K562 (cell line): ENCODE results near the gene PLXNB3. TPM values are rescaled to one million over a fixed set of nuclear protein-coding genes. Genes with fewer than 3 reads are reported as not detected.
A peak's percentile ranks its signal among the peaks of the same experiment; 100 is the strongest.

Experiments
- CBFA2T3 ChIP-seq: fragments of 450-650 bp; IDR thresholded peaks from 2 replicates; pipeline ENCODE4 v1.6.1; 2017
- CCAR2 ChIP-seq: fragments of 200-400 bp; formaldehyde crosslinking; IDR thresholded peaks from 2 replicates; pipeline ENCODE4 v1.6.1; 2017; ENCODE audit warnings: mild to moderate bottlenecking, low read depth, low read length
- CEBPB ChIP-seq: fragments of 450-650 bp; IDR thresholded peaks from 2 replicates; pipeline ENCODE4 v1.6.1; 2016; ENCODE audit warnings: missing genetic modification characterization, missing compliant biosample characterization
- DMBX1 ChIP-seq: fragments of 250-450 bp; sonication (Bioruptor Pico); IDR thresholded peaks from 2 replicates; pipeline ENCODE4 v1.8.0; 2022; ENCODE audit warnings: inconsistent platforms, mild to moderate bottlenecking, moderate library complexity, borderline replicate concordance
- GTF2F1 ChIP-seq: IDR thresholded peaks from 2 replicates; pipeline ENCODE4 v1.6.1; 2011; ENCODE audit warnings: low read depth, low read length, improper control_type of control experiment
- KDM1A ChIP-seq, 2 experiments: fragments of 450-650 bp; IDR thresholded peaks; 2 replicates each; pipeline ENCODE4 v1.6.1; 2016; ENCODE audit warnings: mild to moderate bottlenecking in 2 of 2
- KLF10 ChIP-seq: fragments of 250-450 bp; sonication (Bioruptor Pico); IDR thresholded peaks from 2 replicates; pipeline ENCODE4 v1.6.1; 2021; ENCODE audit warnings: matching md5 sums
- MECOM ChIP-seq: fragments of 250-450 bp; sonication (Bioruptor Pico); IDR thresholded peaks from 2 replicates; pipeline ENCODE4 v1.8.0; 2022; ENCODE audit warnings: inconsistent platforms
- TRIM28 ChIP-seq: fragments of 450-650 bp; IDR thresholded peaks from 2 replicates; pipeline ENCODE4 v1.6.1; 2017
- YY1 ChIP-seq, 3 experiments: IDR thresholded peaks; 2 replicates each; pipeline ENCODE4 v1.6.1; 2011; ENCODE audit warnings: low read length in 2 of 3, mild to moderate bottlenecking in 2 of 3, moderate library complexity in 2 of 3, borderline replicate concordance in 1 of 3, control low read depth in 1 of 3, low read depth in 1 of 3; ENCODE audit not compliant: insufficient read depth in 3 of 3, insufficient replicate concordance in 2 of 3, control insufficient read depth in 1 of 3, insufficient read length in 1 of 3; ENCODE audit errors: extremely low read depth in 1 of 3
- ZFX ChIP-seq: sonication (generic); formaldehyde crosslinking; IDR thresholded peaks from 2 replicates; pipeline ENCODE4 v1.8.0; 2022; ENCODE audit warnings: mild to moderate bottlenecking, missing genetic modification reagents, moderate library complexity
- ZNF146 ChIP-seq: IDR thresholded peaks from one replicate; pipeline ENCODE4 v1.6.1; 2018; ENCODE audit warnings: missing compliant biosample characterization; ENCODE audit not compliant: unreplicated experiment
- ZNF444 ChIP-seq: fragments of 250-450 bp; sonication (Bioruptor Pico); IDR thresholded peaks from 2 replicates; pipeline ENCODE4 v1.4.0; 2020; ENCODE audit warnings: mild to moderate bottlenecking, moderate library complexity
- ZNF75A ChIP-seq: fragments of 450-650 bp; formaldehyde crosslinking; IDR thresholded peaks from 2 replicates; pipeline ENCODE4 v1.4.0; 2020; ENCODE audit warnings: mild to moderate bottlenecking
- polyA plus RNA-seq, 8 experiments: library from polyadenylated mRNA; depleted of rRNA in 4 of 8; stranded (reverse) in 5 of 8; unstranded in 3 of 8; fragments of >200 nt; fragmentation: Nextera tagmentation in 2 of 8; fragmentation: Illumina TruSeq in 1 of 8; extraction: Ambion mirVana in 2 of 8; extraction: Trizol in 1 of 8; gene quantifications; 2 replicates each; pipeline versions ENCODE4 v1.2.1 to v1.2.3, GENCODE V29; 2011 to 2014; ENCODE audit warnings: inconsistent platforms in 1 of 8, missing spikeins in 1 of 8
- total RNA-seq, 7 experiments: library from RNA; depleted of rRNA in 6 of 7; stranded (reverse); fragments of >200 nt in 6 of 7; fragmentation: Illumina TruSeq in 2 of 7; extraction: Trizol in 2 of 7; gene quantifications; 2 replicates each; pipeline versions ENCODE4 v1.2.1 to v1.2.3, GENCODE V29; 2011 to 2021; ENCODE audit warnings: low replicate concordance in 1 of 7
- TF ChIP-seq, protein P1 (sequence below): sonication (generic); formaldehyde crosslinking; IDR thresholded peaks from 2 replicates; pipeline ENCODE4 v1.8.1; 2023; ENCODE audit warnings: mild to moderate bottlenecking, missing genetic modification reagents
- TF ChIP-seq, protein P2 (sequence below): fragments of 450-650 bp; IDR thresholded peaks from 2 replicates; pipeline ENCODE4 v1.6.1; 2018; ENCODE audit warnings: mild to moderate bottlenecking, low read depth; ENCODE audit not compliant: partially characterized antibody

The PLXNB3 gene
- total and polyA plus RNA-seq, 9 of the 15 experiments (the other 6 are each of a cell fraction or from before 2014, with no cell fraction given), result 0.22 to 2.0 (median 1.4) TPM; not detected in 2

DNA sequence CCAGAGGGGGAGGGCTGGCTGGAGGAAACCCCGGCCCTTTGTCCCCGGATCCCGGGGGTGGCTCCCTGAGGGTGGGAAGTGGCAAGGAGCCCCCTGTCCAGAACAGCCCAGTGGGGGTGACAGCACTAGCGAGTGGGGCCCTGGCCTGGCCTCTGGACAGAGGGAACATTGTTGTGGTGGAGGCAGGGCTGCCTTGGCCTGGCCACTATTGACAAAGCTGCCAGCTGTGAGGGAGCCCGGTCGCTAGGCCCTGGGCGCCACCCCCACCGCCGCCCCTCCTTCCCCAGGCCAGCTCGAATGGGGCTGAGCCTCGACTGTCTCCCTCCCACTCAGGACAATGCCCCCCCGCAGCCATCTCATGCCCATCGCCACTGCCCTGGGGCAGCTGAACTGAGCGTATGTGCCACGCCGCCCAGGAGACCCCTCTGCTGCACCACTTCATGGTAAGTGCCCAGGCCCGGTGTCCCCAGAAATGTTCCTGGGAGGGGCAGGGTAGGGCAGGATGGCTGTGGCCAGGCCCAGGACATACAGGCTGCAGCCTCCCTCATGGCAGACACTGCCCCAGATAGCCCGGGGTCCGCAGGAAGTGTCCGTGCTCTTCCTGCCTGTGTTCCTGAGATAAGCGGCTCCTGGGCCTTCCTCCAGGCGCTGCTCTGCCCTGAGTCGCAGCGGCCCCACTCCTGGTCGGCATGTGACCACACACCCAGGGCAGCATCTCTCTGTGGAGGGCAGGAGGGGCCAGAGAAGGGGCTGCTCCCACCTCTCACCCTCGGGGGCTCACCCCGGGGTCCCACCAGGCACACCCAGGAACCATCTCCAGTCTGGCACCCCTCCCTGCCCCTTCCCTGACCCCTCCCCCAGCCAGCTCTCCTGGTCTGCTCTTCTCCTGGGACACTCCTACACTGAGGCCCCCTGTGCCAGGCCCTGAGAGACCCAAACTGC is 1.4 kb downstream of the PLXNB3 start (continued):
- TF ChIP-seq MECOM (CRISPR knock-in tag) (peak; percentile 70), GTF2F1 (no peak), ZFX (CRISPR knock-in tag) (peak; percentile 83), CCAR2 (no peak), CEBPB (tag) (no peak), CBFA2T3 (peak; percentile 94), YY1 (IDR thresholded peaks at IDR 0.05; ENCODE audit: borderline replicate concordance in 1 of 3, control insufficient read depth in 1 of 3, extremely low read depth in 1 of 3, insufficient read depth in 3 of 3, insufficient read length in 1 of 3, insufficient replicate concordance in 2 of 3, low read depth in 1 of 3, low read length in 2 of 3) (peak in 2 of 3 experiments; percentile 66 to 69), ZNF75A (CRISPR knock-in tag) (no peak), ZNF146 (no peak), KDM1A (IDR thresholded peaks at IDR 0.05) (no peak), TRIM28 (no peak), DMBX1 (no peak), KLF10 (CRISPR knock-in tag) (no peak), ZNF444 (CRISPR knock-in tag) (no peak)
- TF ChIP-seq, protein P1, sequence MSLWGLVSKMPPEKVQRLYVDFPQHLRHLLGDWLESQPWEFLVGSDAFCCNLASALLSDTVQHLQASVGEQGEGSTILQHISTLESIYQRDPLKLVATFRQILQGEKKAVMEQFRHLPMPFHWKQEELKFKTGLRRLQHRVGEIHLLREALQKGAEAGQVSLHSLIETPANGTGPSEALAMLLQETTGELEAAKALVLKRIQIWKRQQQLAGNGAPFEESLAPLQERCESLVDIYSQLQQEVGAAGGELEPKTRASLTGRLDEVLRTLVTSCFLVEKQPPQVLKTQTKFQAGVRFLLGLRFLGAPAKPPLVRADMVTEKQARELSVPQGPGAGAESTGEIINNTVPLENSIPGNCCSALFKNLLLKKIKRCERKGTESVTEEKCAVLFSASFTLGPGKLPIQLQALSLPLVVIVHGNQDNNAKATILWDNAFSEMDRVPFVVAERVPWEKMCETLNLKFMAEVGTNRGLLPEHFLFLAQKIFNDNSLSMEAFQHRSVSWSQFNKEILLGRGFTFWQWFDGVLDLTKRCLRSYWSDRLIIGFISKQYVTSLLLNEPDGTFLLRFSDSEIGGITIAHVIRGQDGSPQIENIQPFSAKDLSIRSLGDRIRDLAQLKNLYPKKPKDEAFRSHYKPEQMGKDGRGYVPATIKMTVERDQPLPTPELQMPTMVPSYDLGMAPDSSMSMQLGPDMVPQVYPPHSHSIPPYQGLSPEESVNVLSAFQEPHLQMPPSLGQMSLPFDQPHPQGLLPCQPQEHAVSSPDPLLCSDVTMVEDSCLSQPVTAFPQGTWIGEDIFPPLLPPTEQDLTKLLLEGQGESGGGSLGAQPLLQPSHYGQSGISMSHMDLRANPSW (CRISPR knock-in tag), result no peak
- TF ChIP-seq, protein P2, sequence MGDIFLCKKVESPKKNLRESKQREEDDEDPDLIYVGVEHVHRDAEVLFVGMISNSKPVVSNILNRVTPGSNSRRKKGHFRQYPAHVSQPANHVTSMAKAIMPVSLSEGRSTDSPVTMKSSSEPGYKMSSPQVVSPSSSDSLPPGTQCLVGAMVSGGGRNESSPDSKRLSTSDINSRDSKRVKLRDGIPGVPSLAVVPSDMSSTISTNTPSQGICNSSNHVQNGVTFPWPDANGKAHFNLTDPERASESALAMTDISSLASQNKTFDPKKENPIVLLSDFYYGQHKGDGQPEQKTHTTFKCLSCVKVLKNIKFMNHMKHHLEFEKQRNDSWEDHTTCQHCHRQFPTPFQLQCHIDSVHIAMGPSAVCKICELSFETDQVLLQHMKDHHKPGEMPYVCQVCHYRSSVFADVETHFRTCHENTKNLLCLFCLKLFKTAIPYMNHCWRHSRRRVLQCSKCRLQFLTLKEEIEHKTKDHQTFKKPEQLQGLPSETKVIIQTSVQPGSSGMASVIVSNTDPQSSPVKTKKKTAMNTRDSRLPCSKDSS, result no peak
